Measurements from ENCODE around the gene AMD1.
"Not testable (repeated sequence)": the region's sequence is repeated elsewhere in the genome, so short reads cannot be mapped to it uniquely, and the experiment has no call there.

The AMD1 gene

GRCh38 chr6:110873981-110874879 is at the start of gene AMD1:
TSS of gene AMD1 (plus strand) at chr6:110874785. CDS start at chr6:110875106, 321 bp downstream.
- peak; percentile 93 for DNase-seq (ENCODE audit: low read depth)
- TF ChIP-seq, protein P1, sequence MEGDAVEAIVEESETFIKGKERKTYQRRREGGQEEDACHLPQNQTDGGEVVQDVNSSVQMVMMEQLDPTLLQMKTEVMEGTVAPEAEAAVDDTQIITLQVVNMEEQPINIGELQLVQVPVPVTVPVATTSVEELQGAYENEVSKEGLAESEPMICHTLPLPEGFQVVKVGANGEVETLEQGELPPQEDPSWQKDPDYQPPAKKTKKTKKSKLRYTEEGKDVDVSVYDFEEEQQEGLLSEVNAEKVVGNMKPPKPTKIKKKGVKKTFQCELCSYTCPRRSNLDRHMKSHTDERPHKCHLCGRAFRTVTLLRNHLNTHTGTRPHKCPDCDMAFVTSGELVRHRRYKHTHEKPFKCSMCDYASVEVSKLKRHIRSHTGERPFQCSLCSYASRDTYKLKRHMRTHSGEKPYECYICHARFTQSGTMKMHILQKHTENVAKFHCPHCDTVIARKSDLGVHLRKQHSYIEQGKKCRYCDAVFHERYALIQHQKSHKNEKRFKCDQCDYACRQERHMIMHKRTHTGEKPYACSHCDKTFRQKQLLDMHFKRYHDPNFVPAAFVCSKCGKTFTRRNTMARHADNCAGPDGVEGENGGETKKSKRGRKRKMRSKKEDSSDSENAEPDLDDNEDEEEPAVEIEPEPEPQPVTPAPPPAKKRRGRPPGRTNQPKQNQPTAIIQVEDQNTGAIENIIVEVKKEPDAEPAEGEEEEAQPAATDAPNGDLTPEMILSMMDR (IDR thresholded peaks at IDR 0.05; ENCODE audit: control insufficient read depth, insufficient read depth, low read depth, low read length, missing control alignments): no peak
- H3K4me3 ChIP-seq (ENCODE audit: control insufficient read depth, low read depth, low read length): peak within 1 kb of the TSS; percentile 69

DNA sequence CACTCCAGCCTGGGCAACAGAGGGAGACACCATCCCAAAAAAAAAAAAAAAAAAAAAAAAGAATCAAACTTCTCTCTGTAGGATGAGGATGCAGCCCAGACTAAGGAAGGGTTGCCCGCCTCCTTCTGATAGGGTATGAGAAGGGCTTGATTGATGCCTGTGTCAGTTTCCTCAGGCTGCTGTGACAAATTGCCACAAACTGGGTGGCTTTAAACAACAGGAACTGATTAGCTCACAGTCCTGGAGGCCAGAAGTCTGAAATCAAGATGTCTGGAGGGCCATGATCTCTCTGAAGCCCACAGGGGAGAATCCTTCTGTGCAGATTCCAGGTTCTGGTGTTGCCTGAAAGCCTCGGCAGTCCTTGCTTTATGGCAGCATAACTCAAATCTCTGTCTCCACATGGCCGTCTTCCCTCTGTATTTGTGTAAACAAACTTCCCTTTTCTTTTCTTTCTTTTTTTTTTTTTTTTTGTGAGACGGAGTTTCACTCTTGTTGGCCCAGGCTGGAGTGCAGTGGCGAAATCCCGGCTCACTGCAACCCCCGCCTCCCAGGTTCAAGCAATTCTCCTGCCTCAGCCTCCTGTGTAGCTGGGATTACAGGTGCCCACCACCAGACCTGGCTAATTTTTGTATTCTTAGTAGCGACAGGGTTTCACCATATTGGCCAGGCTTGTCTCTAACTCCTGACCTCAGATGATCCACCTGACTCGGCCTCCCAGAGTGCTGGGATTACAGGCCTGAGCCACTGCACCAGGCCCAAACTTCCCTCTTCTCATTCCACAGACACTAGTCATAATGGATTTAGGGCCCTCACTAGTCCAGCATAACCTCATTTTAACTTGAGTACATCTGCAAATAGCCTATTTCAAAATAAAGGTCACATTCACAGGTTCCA is 48.1 kb upstream of the AMD1 start:
- no peak for DNase-seq (ENCODE audit: low read depth)
- TF ChIP-seq, protein P1 (IDR thresholded peaks at IDR 0.05; ENCODE audit: control insufficient read depth, insufficient read depth, low read depth, low read length, missing control alignments): no peak
- no peak overlapping the region for H3K4me3 ChIP-seq (ENCODE audit: control insufficient read depth, low read depth, low read length)

DNA sequence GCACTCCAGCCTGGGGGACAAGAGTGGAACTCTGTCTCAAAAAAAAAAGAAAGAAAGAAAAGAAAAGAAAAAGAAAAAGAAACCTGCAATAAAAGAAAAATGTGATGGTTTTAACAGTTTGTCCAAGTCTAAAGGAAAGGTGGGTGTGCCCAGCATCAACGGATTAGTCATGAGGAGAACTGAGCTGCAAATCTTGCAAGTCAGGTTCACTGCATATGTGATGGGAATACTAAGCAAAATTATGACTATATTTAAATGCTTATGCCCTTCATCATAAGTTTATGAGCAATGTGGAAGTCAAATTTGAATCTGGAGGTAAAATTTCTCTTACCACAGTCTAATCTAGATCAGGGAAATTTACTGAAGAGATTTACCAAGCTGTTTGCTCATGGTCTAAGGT is 46.2 kb upstream of the AMD1 start:
- no peak overlapping the region for H3K4me3 ChIP-seq (ENCODE audit: control insufficient read depth, low read depth, low read length)
- no peak for DNase-seq (ENCODE audit: low read depth)
- TF ChIP-seq, protein P1 (IDR thresholded peaks at IDR 0.05; ENCODE audit: control insufficient read depth, insufficient read depth, low read depth, low read length, missing control alignments): no peak

DNA sequence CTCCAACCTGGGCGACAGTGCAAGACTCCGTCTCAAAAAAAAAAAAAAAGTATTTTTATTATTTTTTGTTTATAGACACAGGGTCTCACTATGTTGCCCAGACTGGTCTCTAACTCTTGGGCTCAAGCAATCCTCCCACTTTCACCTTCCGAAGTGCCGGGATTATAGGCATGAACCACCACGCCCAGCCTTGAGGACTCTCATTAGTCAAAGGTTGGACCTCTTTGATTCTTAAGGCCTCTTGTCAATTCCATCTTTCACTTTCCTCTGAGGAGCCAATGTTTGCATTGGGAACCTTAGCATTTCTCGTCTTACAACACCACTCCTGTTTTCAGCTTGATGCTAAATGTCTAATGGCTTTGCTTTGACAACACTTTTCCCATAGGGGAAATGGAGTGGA is 43.2 kb upstream of the AMD1 start:
- no peak for DNase-seq (ENCODE audit: low read depth)
- TF ChIP-seq, protein P1 (IDR thresholded peaks at IDR 0.05; ENCODE audit: control insufficient read depth, insufficient read depth, low read depth, low read length, missing control alignments): no peak
- H3K4me3 ChIP-seq (ENCODE audit: control insufficient read depth, low read depth, low read length): no peak overlapping the region

- TF ChIP-seq, protein P1 (IDR thresholded peaks at IDR 0.05; ENCODE audit: control insufficient read depth, insufficient read depth, low read depth, low read length, missing control alignments): no peak
- no peak for DNase-seq (ENCODE audit: low read depth)
- H3K4me3 ChIP-seq (ENCODE audit: control insufficient read depth, low read depth, low read length): no peak overlapping the region
Measured at GRCh38 chr6:110833831-110834230, 40.8 kb upstream of the AMD1 start.

GRCh38 chr6:110835751-110836150 is 38.8 kb upstream of the AMD1 start:
- H3K4me3 ChIP-seq (ENCODE audit: control insufficient read depth, low read depth, low read length); DNase-seq (ENCODE audit: low read depth): not testable (repeated sequence)

DNA sequence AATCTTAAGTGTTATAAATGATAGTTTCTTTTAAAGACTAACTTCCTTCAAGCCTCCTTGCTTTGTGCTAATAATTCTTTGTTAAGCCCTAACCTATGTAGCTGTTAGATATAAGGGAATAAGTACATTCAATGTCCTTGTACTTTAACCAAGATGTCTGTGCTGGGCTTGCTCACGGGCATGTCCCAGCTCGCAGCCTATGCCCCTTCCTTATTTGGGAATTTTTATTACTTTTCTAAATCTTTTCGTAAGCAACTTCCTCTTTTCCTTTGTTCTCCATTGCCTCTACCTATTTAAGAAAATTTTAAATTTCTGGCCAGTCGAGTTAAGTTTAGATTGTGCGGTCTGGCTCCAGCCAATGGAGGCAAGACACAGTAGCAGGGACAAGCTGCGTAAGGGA is 33.3 kb upstream of the AMD1 start:
- H3K4me3 ChIP-seq (ENCODE audit: control insufficient read depth, low read depth, low read length): no peak overlapping the region
- TF ChIP-seq, protein P1 (IDR thresholded peaks at IDR 0.05; ENCODE audit: control insufficient read depth, insufficient read depth, low read depth, low read length, missing control alignments): no peak
- DNase-seq (ENCODE audit: low read depth): no peak

Measured in AG09309 (cell line).